ENCODE measurements around the gene MUC5B.

Gene MUC5B

GRCh38 chr11:1296287-1296686, 73.4 kb downstream of the MUC5B start:
- TF ChIP-seq CTCF (conservative IDR thresholded peaks at IDR 0.05; ENCODE audit: low read depth, low read length): no peak
- H3K4me3 ChIP-seq (ENCODE audit: low read length): no peak overlapping the region
- no peak for DNase-seq (ENCODE audit: low read depth)

- no peak for DNase-seq (ENCODE audit: low read depth)
- TF ChIP-seq CTCF (conservative IDR thresholded peaks at IDR 0.05; ENCODE audit: low read depth, low read length): no peak
- H3K4me3 ChIP-seq (ENCODE audit: low read length): no peak overlapping the region
These were observed 74.2 kb downstream of the MUC5B start for GRCh38 chr11:1297011-1297575.

- no peak for TF ChIP-seq CTCF (conservative IDR thresholded peaks at IDR 0.05; ENCODE audit: low read depth, low read length)
- DNase-seq (ENCODE audit: low read depth): no peak
- no peak overlapping the region for H3K4me3 ChIP-seq (ENCODE audit: low read length)
These were observed 75.0 kb downstream of the MUC5B start for GRCh38 chr11:1297576-1298473.

- no peak for TF ChIP-seq CTCF (conservative IDR thresholded peaks at IDR 0.05; ENCODE audit: low read depth, low read length)
- DNase-seq (ENCODE audit: low read depth): no peak
- no peak overlapping the region for H3K4me3 ChIP-seq (ENCODE audit: low read length)
These were observed 76.0 kb downstream of the MUC5B start for GRCh38 chr11:1298695-1299492.

GRCh38 chr11:1299621-1300020, 76.8 kb downstream of the MUC5B start:
- no peak overlapping the region for H3K4me3 ChIP-seq (ENCODE audit: low read length)
- TF ChIP-seq CTCF (conservative IDR thresholded peaks at IDR 0.05; ENCODE audit: low read depth, low read length): no peak
- DNase-seq (ENCODE audit: low read depth): no peak

- no peak overlapping the region for H3K4me3 ChIP-seq (ENCODE audit: low read length)
- no peak for TF ChIP-seq CTCF (conservative IDR thresholded peaks at IDR 0.05; ENCODE audit: low read depth, low read length)
- no peak for DNase-seq (ENCODE audit: low read depth)
These were observed 77.3 kb downstream of the MUC5B start for GRCh38 chr11:1300121-1300520.

Data from retinal pigment epithelial cell (primary cell).